ENCODE measurements around the gene PRMT7. TPM values are rescaled to one million over a fixed set of nuclear protein-coding genes. Genes with fewer than 3 reads are reported as not detected.
A peak's percentile ranks its signal among the peaks of the same experiment; 100 is the strongest.

Gene PRMT7
- total RNA-seq, 1 experiment from 2014 or later, result 44.6 TPM

DNA sequence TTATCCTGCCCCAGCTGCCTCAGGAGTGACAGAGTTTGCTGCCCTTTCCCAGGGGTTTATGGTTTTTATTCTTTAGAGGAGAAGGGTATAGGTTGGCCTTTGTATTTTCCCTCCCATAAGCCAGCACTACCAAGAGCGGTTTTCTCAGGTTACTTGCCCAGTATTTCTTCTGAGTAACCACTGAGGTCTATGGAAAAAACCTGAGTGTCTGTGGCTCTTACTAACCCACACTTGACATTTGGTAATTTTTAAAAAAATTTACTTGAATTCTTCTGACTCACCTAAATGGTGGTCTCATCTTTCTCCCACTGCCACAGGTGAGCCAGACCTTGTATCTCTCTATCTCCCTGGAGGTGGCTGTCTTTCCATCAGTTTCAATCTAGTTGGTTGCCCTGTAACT is 40.5 kb upstream of the PRMT7 start:
- Histone ChIP-seq H3K27me3 (ENCODE audit: low read length) (no peaks in the 10 kb centered on the region), H3K4me2 (ENCODE audit: low read depth, low read length, poor library complexity, severe bottlenecking) (no peak overlapping the region), H3K9me3 (ENCODE audit: low read length) (no peaks in the 10 kb centered on the region), H3K4me3 (ENCODE audit: low read length) (no peak overlapping the region), H3K79me2 (ENCODE audit: low read length) (peaks cover 93% of the 10 kb centered on the region), H3K9ac (ENCODE audit: low read length) (no peak overlapping the region), H3K36me3 (ENCODE audit: insufficient read depth, low read length) (peaks cover 24% of the 10 kb centered on the region), H2AFZ (ENCODE audit: low read length) (no peak overlapping the region), H3K27ac (ENCODE audit: low read length) (peak overlapping the region; percentile 39), H3K4me1 (ENCODE audit: low read length) (peaks cover 82% of the 10 kb centered on the region), H3K9me2 (replicated peaks; ENCODE audit: insufficient read depth, low read length) (no peaks in the 10 kb centered on the region), H4K20me1 (ENCODE audit: insufficient read depth, low read depth, low read length) (peaks cover 22% of the 10 kb centered on the region; the same call in 1 of the 2 replicates)
- DNase-seq, result no peak

DNA sequence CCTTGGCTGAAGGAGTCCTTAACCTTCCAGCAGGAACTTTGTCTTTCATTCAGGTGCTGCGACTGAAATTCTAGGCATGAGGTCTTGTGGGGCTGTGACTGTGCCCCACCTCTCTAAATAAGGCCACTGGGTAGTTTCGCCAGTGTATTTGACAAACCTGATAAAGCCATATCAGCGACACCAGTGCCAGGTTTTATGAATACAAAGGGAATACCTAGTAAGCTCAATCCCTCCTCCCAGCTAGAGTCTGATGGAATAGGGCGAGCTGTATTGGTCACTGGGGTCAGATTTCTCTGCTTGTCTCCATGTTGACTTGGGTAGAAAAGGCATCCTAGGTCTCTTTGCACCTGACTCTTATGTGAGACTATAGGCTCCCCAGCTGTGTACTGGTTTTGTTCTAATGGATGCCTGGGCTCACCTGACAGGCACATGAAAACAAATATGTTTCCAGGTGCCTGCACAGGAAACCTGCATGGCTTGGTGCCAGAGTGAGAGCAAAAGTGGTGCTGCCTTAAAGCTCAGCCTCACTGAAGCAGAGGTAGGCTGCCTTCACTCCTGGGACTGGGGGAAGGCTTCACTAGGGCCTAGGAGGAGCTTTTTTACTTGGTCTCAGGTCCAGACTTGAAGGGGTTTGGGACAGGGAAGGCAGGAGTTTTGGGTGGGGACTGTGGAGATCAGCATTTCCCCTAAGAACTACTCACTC is 38.2 kb upstream of the PRMT7 start:
- H3K4me1 ChIP-seq (ENCODE audit: low read length), result peaks cover 72% of the 10 kb centered on the region
- peak overlapping the region; percentile 40 for H3K4me2 ChIP-seq (ENCODE audit: low read depth, low read length, poor library complexity, severe bottlenecking)
- H3K4me3 ChIP-seq (ENCODE audit: low read length), result no peak overlapping the region; the same call in 1 of the 2 replicates
- no peaks in the 10 kb centered on the region for H3K9me3 ChIP-seq (ENCODE audit: low read length)
- H2AFZ ChIP-seq (ENCODE audit: low read length), result no peak overlapping the region
- peaks cover 35% of the 10 kb centered on the region for H3K36me3 ChIP-seq (ENCODE audit: insufficient read depth, low read length)
- peaks cover 87% of the 10 kb centered on the region for H3K79me2 ChIP-seq (ENCODE audit: low read length)
- no peak for DNase-seq
- peak overlapping the region; percentile 34 for H3K9ac ChIP-seq (ENCODE audit: low read length)
- H3K27me3 ChIP-seq (ENCODE audit: low read length), result no peaks in the 10 kb centered on the region
- H3K9me2 ChIP-seq (replicated peaks; ENCODE audit: insufficient read depth, low read length), result no peaks in the 10 kb centered on the region
- peak overlapping the region; percentile 79 for H3K27ac ChIP-seq (ENCODE audit: low read length)
- peaks cover 22% of the 10 kb centered on the region; the same call in 1 of the 2 replicates for H4K20me1 ChIP-seq (ENCODE audit: insufficient read depth, low read depth, low read length)

DNA sequence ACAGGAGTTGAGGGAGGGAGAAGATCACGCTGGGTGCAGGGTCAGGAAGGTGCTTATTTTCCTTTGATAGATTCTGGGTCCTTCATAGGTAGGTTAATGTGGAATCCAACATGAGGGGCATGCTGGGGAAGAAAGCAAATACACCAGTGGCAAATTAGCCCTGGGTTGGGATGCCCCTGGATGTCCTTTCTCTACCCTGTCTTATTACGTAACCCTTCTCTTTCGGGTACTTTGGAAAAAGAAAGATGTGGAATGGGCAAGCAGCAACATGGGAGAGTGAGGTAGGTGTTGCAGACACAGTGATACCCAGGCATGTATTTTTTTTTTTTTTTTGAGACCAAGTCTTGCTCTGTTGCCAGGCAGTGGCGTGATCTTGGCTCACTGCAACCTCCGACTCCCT is 37.4 kb upstream of the PRMT7 start:
- H3K4me2 ChIP-seq (ENCODE audit: low read depth, low read length, poor library complexity, severe bottlenecking), result no peak overlapping the region

DNA sequence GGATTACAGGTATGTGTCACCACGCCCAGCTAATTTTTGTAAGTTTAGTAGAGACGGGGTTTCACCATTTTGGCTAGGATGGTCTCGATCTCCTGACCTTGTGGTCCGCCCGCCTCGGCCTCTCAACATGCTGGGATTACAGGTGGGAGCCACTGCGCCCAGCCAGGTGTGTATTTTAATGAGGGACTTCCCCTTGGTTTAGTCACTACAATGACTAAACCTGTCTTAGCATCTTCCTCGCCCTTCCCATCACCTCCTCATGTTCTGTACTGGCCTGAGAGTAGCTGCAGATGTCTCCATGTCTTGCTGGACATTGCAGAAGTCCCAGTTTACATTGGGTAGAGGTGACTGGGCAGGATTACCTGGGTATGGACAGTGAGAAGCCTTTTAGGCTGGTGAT is 36.9 kb upstream of the PRMT7 start:
- H3K4me1 ChIP-seq (ENCODE audit: low read length), result peaks cover 60% of the 10 kb centered on the region
- no peak for DNase-seq
- peak overlapping the region; percentile 90 for H3K27ac ChIP-seq (ENCODE audit: low read length)
- peaks cover 27% of the 10 kb centered on the region for H3K36me3 ChIP-seq (ENCODE audit: insufficient read depth, low read length)
- H3K9me3 ChIP-seq (ENCODE audit: low read length), result no peaks in the 10 kb centered on the region
- H3K9me2 ChIP-seq (replicated peaks; ENCODE audit: insufficient read depth, low read length), result no peaks in the 10 kb centered on the region
- no peak overlapping the region for H3K4me3 ChIP-seq (ENCODE audit: low read length)
- 0 out of 2 replicates have a peak, but pooled peaks cover 17% of the 10 kb centered on the region for H4K20me1 ChIP-seq (ENCODE audit: insufficient read depth, low read depth, low read length)
- H3K4me2 ChIP-seq (ENCODE audit: low read depth, low read length, poor library complexity, severe bottlenecking), result no peak overlapping the region
- no peaks in the 10 kb centered on the region for H3K27me3 ChIP-seq (ENCODE audit: low read length)
- no peak overlapping the region for H2AFZ ChIP-seq (ENCODE audit: low read length)
- no peak overlapping the region for H3K9ac ChIP-seq (ENCODE audit: low read length)
- peaks cover 74% of the 10 kb centered on the region for H3K79me2 ChIP-seq (ENCODE audit: low read length)

More for the DNA sequence above, 37.4 kb upstream of the PRMT7 start:
- peaks cover 79% of the 10 kb centered on the region for H3K79me2 ChIP-seq (ENCODE audit: low read length)
- H3K4me3 ChIP-seq (ENCODE audit: low read length), result no peak overlapping the region
- peaks cover 27% of the 10 kb centered on the region for H3K36me3 ChIP-seq (ENCODE audit: insufficient read depth, low read length)
- H3K9ac ChIP-seq (ENCODE audit: low read length), result peak overlapping the region; percentile 34; the same call in 1 of the 2 replicates
- peaks cover 64% of the 10 kb centered on the region for H3K4me1 ChIP-seq (ENCODE audit: low read length)
- peak overlapping the region; percentile 79 for H3K27ac ChIP-seq (ENCODE audit: low read length)
- 0 out of 2 replicates have a peak, but pooled peaks cover 17% of the 10 kb centered on the region for H4K20me1 ChIP-seq (ENCODE audit: insufficient read depth, low read depth, low read length)
- H3K9me2 ChIP-seq (replicated peaks; ENCODE audit: insufficient read depth, low read length), result no peaks in the 10 kb centered on the region
- no peak for DNase-seq
- H3K27me3 ChIP-seq (ENCODE audit: low read length), result no peaks in the 10 kb centered on the region
- no peaks in the 10 kb centered on the region for H3K9me3 ChIP-seq (ENCODE audit: low read length)
- H2AFZ ChIP-seq (ENCODE audit: low read length), result no peak overlapping the region

DNA sequence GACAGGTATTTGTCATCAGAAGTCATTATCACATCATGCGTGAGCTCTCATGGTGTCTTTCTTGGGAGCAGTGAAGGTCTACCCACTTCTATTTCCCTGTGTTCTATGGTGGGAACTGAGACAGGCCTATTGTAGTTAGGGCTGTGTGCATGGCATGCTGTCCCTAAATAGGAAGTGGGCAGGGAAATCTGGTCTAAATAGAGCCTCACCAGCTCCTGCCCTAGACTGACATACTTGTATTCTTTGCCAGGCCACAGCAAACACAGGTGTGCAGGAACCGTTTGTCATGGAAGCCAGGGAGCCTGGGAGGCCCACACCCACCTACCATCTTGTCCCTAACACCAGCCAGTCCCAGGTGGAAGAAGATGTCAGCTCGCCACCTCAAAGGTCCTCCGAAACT is 36.4 kb upstream of the PRMT7 start:
- Histone ChIP-seq H3K27me3 (ENCODE audit: low read length) (no peaks in the 10 kb centered on the region), H3K4me3 (ENCODE audit: low read length) (no peak overlapping the region), H3K9ac (ENCODE audit: low read length) (peak overlapping the region; percentile 6; the same call in 1 of the 2 replicates), H3K4me1 (ENCODE audit: low read length) (peaks cover 59% of the 10 kb centered on the region), H3K9me3 (ENCODE audit: low read length) (no peaks in the 10 kb centered on the region), H2AFZ (ENCODE audit: low read length) (no peak overlapping the region), H3K79me2 (ENCODE audit: low read length) (peaks cover 74% of the 10 kb centered on the region), H3K27ac (ENCODE audit: low read length) (peak overlapping the region; percentile 90), H3K9me2 (replicated peaks; ENCODE audit: insufficient read depth, low read length) (no peaks in the 10 kb centered on the region), H4K20me1 (ENCODE audit: insufficient read depth, low read depth, low read length) (0 out of 2 replicates have a peak, but pooled peaks cover 14% of the 10 kb centered on the region), H3K36me3 (ENCODE audit: insufficient read depth, low read length) (peaks cover 24% of the 10 kb centered on the region), H3K4me2 (ENCODE audit: low read depth, low read length, poor library complexity, severe bottlenecking) (peak overlapping the region; percentile 81)
- DNase-seq, result no peak

DNA sequence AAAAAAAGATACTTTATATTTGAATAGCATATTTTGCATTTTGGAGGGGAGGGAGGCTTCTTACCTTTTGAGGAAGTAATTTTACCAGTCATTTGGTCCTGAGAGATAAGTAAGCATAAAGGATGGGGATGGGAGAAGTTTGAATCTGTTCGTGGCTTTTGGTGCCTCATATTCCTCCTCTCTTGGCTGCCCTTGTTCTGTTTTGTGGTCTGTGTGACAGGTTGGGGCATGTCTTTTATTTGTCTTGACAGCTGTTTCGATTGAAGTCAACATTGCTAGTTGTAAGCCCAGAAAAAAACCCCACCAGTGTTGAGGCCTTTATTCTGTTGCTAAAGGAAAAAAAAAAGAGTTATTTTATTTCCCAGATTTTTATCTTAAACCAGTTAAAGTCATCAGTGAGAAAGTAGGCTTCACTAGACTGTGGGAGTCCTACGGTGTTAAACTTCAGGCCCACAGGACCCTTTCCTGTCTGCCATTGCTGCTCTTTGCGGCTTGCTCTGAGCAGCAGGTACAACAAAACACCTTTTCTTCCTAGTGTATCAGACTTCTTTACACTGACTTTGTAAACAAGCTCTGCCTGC is 35.1 kb upstream of the PRMT7 start:
- no peaks in the 10 kb centered on the region for H3K9me2 ChIP-seq (replicated peaks; ENCODE audit: insufficient read depth, low read length)
- peak overlapping the region; percentile 81 for H3K4me2 ChIP-seq (ENCODE audit: low read depth, low read length, poor library complexity, severe bottlenecking)
- peak overlapping the region; percentile 43 for H3K4me3 ChIP-seq (ENCODE audit: low read length)
- H4K20me1 ChIP-seq (ENCODE audit: insufficient read depth, low read depth, low read length), result 0 out of 2 replicates have a peak, but pooled peaks cover 7% of the 10 kb centered on the region
- peaks cover 19% of the 10 kb centered on the region for H3K36me3 ChIP-seq (ENCODE audit: insufficient read depth, low read length)
- H3K9me3 ChIP-seq (ENCODE audit: low read length), result no peaks in the 10 kb centered on the region
- H2AFZ ChIP-seq (ENCODE audit: low read length), result no peak overlapping the region
- H3K4me1 ChIP-seq (ENCODE audit: low read length), result peaks cover 65% of the 10 kb centered on the region
- peak; percentile 91 for DNase-seq
- no peaks in the 10 kb centered on the region for H3K27me3 ChIP-seq (ENCODE audit: low read length)
- peak overlapping the region; percentile 90 for H3K27ac ChIP-seq (ENCODE audit: low read length)
- H3K79me2 ChIP-seq (ENCODE audit: low read length), result peaks cover 72% of the 10 kb centered on the region
- H3K9ac ChIP-seq (ENCODE audit: low read length), result peak overlapping the region; percentile 56

DNA sequence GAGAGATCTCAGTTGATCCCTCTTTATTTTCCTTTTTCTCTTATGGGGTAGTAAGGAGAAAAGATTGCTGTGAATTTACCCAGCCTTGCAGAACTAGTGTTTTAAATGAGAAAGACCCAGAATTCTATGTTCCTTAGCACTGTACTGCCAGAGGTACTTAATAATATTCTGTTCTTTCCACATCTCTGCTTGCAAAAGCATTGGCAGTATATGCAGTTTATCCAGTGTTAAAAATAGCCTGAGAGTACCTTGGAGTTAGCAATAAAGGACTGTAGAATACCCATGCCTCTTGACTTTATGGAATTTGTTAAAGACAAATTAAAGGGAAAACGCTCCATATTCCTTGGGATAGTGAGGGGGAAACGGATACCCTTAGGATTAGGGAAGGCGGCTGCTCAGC is 34.6 kb upstream of the PRMT7 start:
- no peaks in the 10 kb centered on the region for H3K9me2 ChIP-seq (replicated peaks; ENCODE audit: insufficient read depth, low read length)
- H3K4me1 ChIP-seq (ENCODE audit: low read length), result peaks cover 70% of the 10 kb centered on the region
- 0 out of 2 replicates have a peak, but pooled peaks cover 7% of the 10 kb centered on the region for H4K20me1 ChIP-seq (ENCODE audit: insufficient read depth, low read depth, low read length)
- peak overlapping the region; percentile 56 for H3K9ac ChIP-seq (ENCODE audit: low read length)
- peak overlapping the region; percentile 90 for H3K27ac ChIP-seq (ENCODE audit: low read length)
- H3K36me3 ChIP-seq (ENCODE audit: insufficient read depth, low read length), result peaks cover 19% of the 10 kb centered on the region
- no peak overlapping the region for H3K4me3 ChIP-seq (ENCODE audit: low read length)
- H3K4me2 ChIP-seq (ENCODE audit: low read depth, low read length, poor library complexity, severe bottlenecking), result peak overlapping the region; percentile 81
- DNase-seq, result no peak
- H3K9me3 ChIP-seq (ENCODE audit: low read length), result no peaks in the 10 kb centered on the region
- H3K79me2 ChIP-seq (ENCODE audit: low read length), result peaks cover 70% of the 10 kb centered on the region
- H3K27me3 ChIP-seq (ENCODE audit: low read length), result no peaks in the 10 kb centered on the region
- no peak overlapping the region for H2AFZ ChIP-seq (ENCODE audit: low read length)
